GM12892 (cell line): ENCODE results near the gene DGCR2.

Experiments
- POLR2A ChIP-seq: IDR thresholded peaks from 2 replicates; pipeline ENCODE4 v1.6.1; 2011; ENCODE audit warnings: low read depth, low read length, control low read depth
- POLR2AphosphoS5 ChIP-seq: IDR thresholded peaks from 2 replicates; pipeline ENCODE4 v1.6.1; 2011; ENCODE audit warnings: low read depth, low read length, control low read depth

DNA sequence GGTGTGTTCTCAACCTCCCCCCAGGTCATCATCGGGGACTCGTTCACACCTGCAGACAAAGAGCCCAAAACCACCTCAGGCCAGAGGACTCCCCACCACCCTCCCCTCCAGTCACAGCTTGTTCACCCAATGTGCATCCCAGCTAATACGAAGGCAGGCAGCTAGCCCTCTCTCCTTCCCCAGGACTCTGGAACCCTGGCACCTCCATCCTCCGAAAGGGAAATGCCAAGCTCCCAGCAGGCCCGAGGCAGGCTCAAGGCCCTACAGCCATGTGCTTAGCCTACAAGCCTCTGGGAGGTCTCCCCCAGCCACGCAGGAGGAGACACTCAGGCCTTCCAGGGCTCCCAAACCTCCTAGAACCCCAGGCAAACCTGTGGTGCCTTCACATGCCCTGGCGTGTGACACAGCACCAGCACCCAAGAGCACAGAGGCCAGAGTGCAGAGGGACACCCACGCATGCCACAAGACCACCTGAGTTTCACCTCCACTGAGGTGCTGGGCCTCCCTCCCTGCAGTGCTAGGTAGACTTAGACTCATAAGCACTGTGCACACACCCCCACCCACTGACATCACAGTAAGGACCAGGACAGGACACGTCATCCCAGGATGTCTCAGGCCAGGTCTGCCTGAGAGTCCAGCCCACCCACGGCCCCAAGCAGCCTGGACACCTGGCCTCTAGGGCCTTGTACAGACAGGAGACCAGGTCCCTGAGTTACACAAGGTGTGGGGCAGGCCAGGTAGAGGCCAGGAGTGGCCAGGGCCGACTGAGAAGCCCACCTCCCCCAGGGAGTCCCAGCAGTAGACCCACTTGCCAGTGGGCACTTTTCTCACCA lies 15.4 kb upstream of the DGCR2 start:
- no peak for TF ChIP-seq POLR2A
- no peak for TF ChIP-seq POLR2AphosphoS5
